GM12892 (cell line): ENCODE measurements around the gene MBD5.

ENCODE experiments used
- DNase-seq: peaks from one replicate; pipeline ENCODE4 v3.0.0; 2011; ENCODE audit not compliant: insufficient read length
- FAIRE-seq: peaks from 2 replicates; lab custom pipeline; 2011; peaks lifted over from hg19 to GRCh38; lab: Jason Lieb, UNC
- POLR2A ChIP-seq: IDR thresholded peaks from 2 replicates; pipeline ENCODE4 v1.6.1; 2011; ENCODE audit warnings: low read depth, low read length, control low read depth
- POLR2AphosphoS5 ChIP-seq: IDR thresholded peaks from 2 replicates; pipeline ENCODE4 v1.6.1; 2011; ENCODE audit warnings: low read depth, low read length, control low read depth
- TAF1 ChIP-seq: IDR thresholded peaks from 2 replicates; pipeline ENCODE4 v1.6.1; 2011; ENCODE audit warnings: low read depth, mild to moderate bottlenecking, control low read depth, low read length, borderline replicate concordance

MBD5 gene

DNA sequence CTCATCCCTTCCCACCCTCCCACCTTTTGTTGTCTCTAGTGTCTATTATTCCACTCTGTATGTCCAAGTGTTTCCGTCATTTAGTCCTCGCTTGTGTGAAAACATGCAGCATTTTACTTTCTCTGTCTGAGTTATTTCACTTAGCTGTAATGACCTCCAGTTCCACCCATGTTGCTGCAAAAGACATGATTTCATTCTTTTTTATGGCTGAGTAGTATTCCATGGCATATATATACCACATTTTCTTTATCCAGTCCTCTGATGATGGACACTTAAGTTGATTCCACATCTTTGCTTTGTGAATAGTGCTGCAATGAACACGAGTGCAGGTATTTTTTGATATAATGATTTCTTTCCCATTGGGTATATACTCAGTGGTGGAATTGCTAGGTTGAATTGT is 296.7 kb downstream of the MBD5 start:
- FAIRE-seq: no peak
- no peak for DNase-seq
- TF ChIP-seq TAF1: no peak
- no peak for TF ChIP-seq POLR2A
- TF ChIP-seq POLR2AphosphoS5: no peak

DNA sequence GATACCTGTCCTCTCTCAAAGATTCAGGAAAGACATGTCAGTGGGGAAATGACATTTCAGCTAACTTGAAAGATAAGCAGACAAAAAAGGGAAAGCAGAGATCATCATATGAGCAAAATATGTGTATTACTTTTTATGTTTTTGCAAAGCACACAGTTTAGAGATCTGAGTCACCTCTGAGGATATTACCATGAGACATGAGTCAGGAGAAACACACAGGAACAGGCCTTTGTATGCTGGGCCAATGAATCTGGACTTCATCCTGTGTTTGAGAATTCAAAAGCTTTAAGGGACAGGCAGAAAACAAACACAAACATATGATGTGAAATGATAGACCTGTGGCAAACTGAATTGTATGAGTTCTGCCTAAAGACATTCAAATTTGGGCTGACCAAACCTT is 317.6 kb downstream of the MBD5 start:
- FAIRE-seq (no peak), DNase-seq (no peak)
- TF ChIP-seq TAF1 (no peak), POLR2AphosphoS5 (no peak), POLR2A (no peak)

DNA sequence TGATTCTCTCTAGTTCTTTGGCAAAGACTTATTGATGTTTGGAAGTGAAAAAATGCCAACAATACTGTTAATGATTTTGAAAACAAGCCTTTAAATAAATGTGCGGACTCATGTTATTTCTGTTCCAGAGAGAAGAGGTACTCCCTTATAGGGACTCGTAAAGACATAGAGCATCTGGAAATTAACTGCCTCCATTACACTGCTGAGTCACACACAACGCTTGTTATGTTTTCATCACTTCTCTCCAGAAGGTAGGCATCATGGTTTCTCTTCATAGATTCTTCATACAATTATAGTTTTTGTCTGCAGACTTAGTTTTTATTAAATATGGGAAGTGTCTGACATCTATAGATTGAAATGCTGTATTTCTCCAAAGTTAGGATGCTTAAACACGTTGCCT is 321.2 kb downstream of the MBD5 start:
- no peak for TF ChIP-seq TAF1
- no peak for TF ChIP-seq POLR2A
- no peak for TF ChIP-seq POLR2AphosphoS5
- DNase-seq: no peak
- no peak for FAIRE-seq

DNA sequence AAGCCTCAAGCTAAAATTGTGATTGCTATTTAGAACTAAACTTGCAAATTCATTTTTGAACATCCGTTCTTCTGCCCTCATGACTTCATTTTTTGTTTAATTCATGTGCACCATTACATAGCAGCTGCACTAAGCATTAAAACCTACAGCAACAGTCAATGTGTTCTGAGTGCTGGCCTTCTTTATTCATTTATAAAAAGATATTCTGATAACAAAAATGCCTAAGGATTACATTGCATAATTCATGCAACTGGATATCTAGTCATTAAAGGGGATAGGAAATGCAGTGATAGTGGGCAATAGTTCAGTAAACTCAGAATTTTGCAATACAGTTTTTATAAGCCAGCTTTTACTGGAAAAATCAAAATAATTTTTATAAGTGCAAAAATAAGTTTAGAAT is 329.3 kb downstream of the MBD5 start:
- DNase-seq (no peak), FAIRE-seq (no peak)
- TF ChIP-seq POLR2A (no peak), TAF1 (no peak), POLR2AphosphoS5 (no peak)

DNA sequence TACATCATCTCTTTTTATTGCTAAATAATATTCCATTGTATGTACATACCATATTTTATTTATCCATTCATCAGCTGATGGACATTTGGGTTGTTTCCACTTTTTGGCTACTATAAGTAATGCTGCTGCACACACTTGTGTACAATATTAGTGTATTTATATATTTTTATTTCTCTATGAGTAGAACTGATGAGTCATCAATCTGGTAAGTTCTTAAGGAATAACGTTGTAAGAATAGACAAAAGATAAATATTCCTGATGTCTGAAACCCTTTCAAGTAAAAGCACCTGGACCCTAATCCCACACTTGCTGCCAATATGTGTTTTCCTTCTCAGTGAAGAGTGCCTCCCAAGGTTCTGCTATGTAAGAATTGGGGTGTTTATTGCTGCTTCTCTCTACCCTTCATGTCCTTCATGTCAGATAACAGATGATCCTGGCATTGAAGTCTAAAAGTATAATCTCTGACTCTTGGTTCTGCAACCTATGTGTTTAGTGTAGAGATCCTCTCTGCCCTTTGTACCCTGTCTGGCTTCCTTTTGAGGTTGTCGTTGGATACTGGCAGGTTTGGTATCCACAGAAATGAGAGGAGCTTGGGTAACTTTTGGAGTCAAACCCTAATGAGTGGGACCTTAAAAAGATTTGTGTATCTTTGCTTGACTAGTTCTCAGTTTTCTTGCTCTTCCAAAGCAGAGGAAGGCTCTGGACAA is 330.7 kb downstream of the MBD5 start:
- DNase-seq (no peak), FAIRE-seq (no peak)
- TF ChIP-seq TAF1 (no peak), POLR2AphosphoS5 (no peak), POLR2A (no peak)

DNA sequence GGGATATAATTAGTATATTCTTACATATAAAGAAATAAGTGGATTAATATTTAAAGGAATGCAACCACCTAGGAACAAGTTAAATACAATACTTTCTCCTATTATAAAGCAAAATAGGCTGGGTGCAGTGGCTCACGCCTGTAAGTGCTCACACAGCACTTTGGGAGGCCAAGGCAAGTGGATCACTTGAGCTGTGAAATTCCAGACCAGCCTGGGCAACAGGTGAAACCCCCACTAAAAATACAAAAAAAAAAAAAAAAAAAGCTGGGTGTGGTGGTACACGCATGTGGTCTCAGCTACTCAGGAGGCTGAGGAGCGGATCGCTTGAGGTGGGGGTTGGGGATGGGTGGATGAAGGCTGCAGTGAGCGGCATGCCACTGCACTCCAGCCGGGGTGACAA is 337.5 kb downstream of the MBD5 start:
- DNase-seq: no peak
- TF ChIP-seq TAF1 (no peak), POLR2AphosphoS5 (no peak), POLR2A (no peak)
- no peak for FAIRE-seq

DNA sequence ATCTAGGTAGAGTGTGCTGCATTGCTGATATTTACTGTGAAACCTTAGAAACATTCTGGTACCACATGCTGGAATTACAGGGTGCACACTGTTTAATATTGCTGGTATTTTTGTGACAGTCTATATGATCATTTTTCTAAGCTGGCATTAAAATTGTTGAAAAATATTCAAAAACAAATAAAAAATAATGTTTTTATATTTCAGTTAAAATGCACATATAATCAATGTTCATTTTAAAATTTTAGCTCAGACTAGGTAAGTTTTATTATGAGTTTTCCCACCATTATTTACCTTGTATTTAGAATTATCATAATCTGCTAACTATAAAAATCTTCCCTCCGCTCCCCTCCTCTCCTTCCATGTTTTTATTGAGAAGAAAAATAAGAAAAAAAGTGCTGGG is 339.8 kb downstream of the MBD5 start:
- no peak for FAIRE-seq

DNA sequence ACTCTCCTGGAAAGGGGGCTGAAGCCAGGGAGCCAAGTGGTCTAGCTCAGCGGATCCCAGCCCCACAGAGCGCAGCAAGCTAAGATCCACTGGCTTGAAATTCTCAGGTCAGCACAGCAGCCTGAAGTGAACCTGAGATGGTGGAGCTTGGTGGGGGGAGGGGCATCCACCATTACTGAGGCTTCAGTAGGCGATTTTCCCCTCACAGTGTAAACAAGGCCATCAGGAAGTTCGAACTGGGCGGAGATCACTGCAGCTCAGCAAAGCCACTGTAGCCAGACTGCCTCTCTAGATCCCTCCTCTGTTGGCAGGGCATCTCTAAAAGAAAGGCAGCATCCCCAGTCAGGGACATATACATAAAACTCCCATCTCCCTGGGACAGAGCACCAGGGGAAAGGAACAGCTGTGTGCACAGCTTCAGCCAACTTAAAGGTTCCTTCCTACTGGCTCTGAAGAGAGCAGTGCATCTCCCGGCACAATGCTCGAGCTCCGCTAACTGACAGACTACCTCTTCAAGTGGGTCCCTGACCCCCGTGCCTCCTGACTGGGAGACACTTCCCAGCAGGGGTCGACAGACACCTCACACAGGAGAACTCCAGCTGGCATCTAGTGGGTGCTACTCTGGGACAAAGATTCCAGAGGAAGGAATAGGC is 341.4 kb downstream of the MBD5 start:
- no peak for TF ChIP-seq POLR2A
- TF ChIP-seq POLR2AphosphoS5: no peak
- TF ChIP-seq TAF1: no peak
- DNase-seq: no peak
- no peak for FAIRE-seq

More for the DNA sequence above, 339.8 kb downstream of the MBD5 start:
- TF ChIP-seq POLR2AphosphoS5 (no peak), TAF1 (no peak), POLR2A (no peak)
- no peak for DNase-seq

DNA sequence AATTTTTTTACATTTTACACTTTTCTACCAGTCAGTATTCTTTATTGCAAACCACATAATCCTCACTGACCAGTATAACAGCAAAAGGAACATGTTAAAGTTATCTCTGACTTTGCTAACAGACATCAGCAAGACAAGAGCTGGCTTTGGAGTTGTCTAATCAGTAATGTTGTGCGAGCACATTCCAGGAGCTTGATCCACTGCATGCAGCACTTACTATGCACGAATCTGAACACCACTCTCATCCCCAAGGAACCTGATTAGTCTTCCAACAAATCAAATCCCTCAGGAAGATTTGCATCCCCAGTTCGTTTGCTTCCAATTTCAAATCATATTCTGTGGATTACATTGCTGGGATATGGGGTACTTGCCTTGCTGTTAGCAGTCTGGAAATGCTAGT is 354.3 kb downstream of the MBD5 start:
- TF ChIP-seq POLR2AphosphoS5 (no peak), POLR2A (no peak), TAF1 (no peak)
- FAIRE-seq (no peak), DNase-seq (no peak)

DNA sequence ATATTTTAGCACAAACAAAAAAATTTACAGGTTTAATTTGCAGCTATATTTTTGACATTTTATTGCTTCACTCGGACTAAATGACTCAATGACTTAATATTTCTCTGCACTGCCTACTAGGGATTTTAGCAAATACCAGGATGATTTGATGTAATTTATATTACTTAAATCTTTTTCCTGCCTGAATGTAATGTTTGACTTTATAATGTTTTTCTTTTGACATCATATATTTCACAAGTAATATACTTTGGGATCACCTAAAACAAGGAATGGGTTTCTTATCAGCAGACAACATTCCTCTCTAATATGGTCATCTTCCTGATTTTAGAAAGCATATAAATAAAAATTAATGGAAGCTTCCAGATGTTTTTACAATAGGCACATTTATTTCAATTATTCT is 370.4 kb downstream of the MBD5 start:
- no peak for FAIRE-seq
- DNase-seq: no peak

DNA sequence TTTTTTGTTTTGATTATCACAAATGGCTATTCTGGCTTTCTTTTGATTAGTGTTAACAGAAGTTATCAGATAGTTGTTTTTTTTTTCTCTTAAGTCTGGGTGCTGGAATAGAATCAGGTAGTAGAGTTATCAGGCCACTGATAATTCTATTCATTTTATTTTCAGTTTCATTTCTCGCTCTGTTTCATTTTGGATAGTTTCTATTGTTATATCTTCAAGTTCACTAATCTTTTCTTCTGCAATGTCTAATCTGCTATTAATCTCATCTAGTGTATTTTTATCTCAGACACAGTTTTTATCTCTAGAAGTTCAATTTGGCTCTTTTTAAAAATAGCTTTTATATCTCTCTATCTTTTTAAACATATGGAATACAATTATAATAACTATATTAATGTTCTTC is 381.9 kb downstream of the MBD5 start:
- DNase-seq (no peak), FAIRE-seq (no peak)

More for the DNA sequence above, 370.4 kb downstream of the MBD5 start:
- TF ChIP-seq TAF1 (no peak), POLR2A (no peak), POLR2AphosphoS5 (no peak)

DNA sequence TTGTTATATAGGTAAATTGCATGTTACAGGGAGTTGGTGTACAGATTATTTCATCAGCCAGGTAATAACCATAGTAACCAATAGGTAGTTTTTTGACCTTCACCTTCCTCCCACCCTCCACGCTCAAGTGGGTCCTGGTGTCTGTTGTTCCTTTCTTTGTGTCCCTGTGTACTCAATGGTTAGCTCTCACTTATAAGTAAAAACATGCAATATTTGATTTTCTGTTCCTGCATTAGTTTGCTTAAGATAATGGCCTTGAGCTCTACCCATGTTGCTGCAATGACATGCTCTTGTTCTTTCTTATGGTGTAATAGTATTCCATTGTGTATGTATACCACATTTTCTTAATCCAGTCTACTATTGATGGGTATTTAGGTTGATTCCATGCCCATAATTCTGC is 390.0 kb downstream of the MBD5 start:
- no peak for TF ChIP-seq TAF1
- TF ChIP-seq POLR2A: no peak
- no peak for TF ChIP-seq POLR2AphosphoS5
- DNase-seq (no peak), FAIRE-seq (no peak)

More for the DNA sequence above, 381.9 kb downstream of the MBD5 start:
- TF ChIP-seq POLR2AphosphoS5 (no peak), POLR2A (no peak), TAF1 (no peak)
